Prostate gland (tissue), 2 donors: Measurements from ENCODE around the gene RETREG3. TPM values are rescaled to one million over a fixed set of nuclear protein-coding genes. Genes with fewer than 3 reads are reported as not detected.
"Not testable (repeated sequence)": the region's sequence is repeated elsewhere in the genome, so short reads cannot be mapped to it uniquely, and the experiment has no call there.

Experiments used
- DNase-seq: peaks from one replicate; pipeline ENCODE4 v3.0.0-alpha.2; 2019; ENCODE audit warnings: low spot score
- H3K27ac ChIP-seq, 2 donors: fragments of 200-600 bp; sonication (generic); 2 replicates each; pipeline ENCODE4 v1.5.1; 2017 to 2019
- H3K27me3 ChIP-seq: fragments of 200-600 bp; sonication (generic); replicated peaks from 2 replicates; pipeline ENCODE4 v1.5.1; 2019; ENCODE audit not compliant: insufficient read depth
- H3K36me3 ChIP-seq, 2 donors: fragments of 200-600 bp; sonication (generic); 1 replicate in 1 of 2; 2 replicates in 1 of 2; pipeline versions ENCODE4 v1.5.1 to v1.8.1; 2017 to 2019
- H3K4me1 ChIP-seq: fragments of 200-600 bp; sonication (generic); replicated peaks from 2 replicates; pipeline ENCODE4 v1.5.1; 2019
- H3K4me3 ChIP-seq, 2 donors: fragments of 200-600 bp; sonication (generic); 2 replicates each; pipeline ENCODE4 v1.5.1; 2017 to 2019
- H3K9me3 ChIP-seq: fragments of 200-600 bp; sonication (generic); 2 replicates; pipeline ENCODE4 v1.5.1; 2017
- POLR2A ChIP-seq: fragments of 450-650 bp; IDR thresholded peaks from one replicate; pipeline ENCODE4 v1.6.1; 2016; ENCODE audit warnings: antibody characterized with exemption, mild to moderate bottlenecking
- POLR2AphosphoS5 ChIP-seq: sonication (generic); formaldehyde crosslinking; IDR thresholded peaks from one replicate; pipeline ENCODE4 v1.6.1; 2017; ENCODE audit warnings: antibody characterized with exemption
- WGBS: methylation state at CpG from one replicate; pipeline ENCODE4 v1.1.5; 2018; 5-methylcytosine and 5-hydroxymethylcytosine counted together
- intact Hi-C: fragments of 100-400 bp; cut with DNase I; formaldehyde crosslinking; loops from one replicate; pipeline ENCODE4 v1.14.2; 2022
- total RNA-seq, 2 donors: library from RNA; depleted of rRNA; stranded (reverse); fragments of >200 nt; gene quantifications; one replicate each; pipeline ENCODE4 v1.1.0, GENCODE V29; 2016
- TF ChIP-seq, protein P1 (sequence below), 4 experiments: fragments of 200-600 bp in 2 of 4; fragments of 450-650 bp in 2 of 4; sonication (generic) in 2 of 4; IDR thresholded peaks; 1 replicate in 3 of 4; 2 replicates in 1 of 4; pipeline ENCODE4 v1.5.1; 2016 to 2019; ENCODE audit warnings: antibody characterized with exemption in 4 of 4, mild to moderate bottlenecking in 2 of 4, moderate library complexity in 2 of 4

RETREG3 gene
- total RNA-seq, 2 donors from 2014 or later, result 92.8 to 126 TPM

DNA sequence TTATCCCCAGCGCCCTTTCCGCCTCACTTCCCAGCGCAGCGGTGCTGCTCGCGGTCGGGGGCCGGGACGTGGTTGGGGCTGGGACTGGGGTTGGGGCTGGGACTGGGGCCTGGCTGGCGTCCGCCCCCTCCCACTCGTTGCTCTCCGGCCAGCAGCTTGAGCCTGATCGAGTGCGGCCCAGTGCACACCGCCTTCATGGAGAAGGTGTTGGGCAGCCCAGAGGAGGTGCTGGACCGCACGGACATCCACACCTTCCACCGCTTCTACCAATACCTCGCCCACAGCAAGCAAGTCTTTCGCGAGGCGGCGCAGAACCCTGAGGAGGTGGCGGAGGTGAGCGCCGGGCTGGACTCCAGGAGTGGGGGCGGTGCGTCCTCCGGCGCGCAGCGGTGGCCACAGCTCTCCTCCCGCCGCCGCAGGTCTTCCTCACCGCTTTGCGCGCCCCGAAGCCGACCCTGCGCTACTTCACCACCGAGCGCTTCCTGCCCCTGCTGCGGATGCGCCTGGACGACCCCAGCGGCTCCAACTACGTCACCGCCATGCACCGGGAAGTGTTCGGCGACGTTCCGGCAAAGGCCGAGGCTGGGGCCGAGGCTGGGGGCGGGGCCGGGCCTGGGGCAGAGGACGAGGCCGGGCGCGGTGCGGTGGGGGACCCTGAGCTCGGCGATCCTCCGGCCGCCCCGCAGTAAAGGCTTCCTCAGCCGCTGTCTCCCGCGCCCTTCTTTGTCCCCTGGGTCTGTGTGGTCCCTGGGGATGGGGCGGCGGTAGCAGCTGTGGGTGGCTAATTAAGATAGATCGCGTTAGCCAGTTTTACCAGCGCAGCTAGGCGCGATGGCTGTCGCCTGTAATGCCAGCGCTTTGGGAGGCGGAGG lies 54.7 kb downstream of the RETREG3 start:
- peak; percentile 78 for DNase-seq
- peak overlapping the region; percentile 80 to 84 for H3K27ac ChIP-seq
- H3K27me3 ChIP-seq, result no peaks in the 10 kb centered on the region
- WGBS, result 2% methylated on average over 64 of the region's 82 CpGs
- intact Hi-C loops, result no loop called here
- peaks cover 5% of the 10 kb centered on the region for H3K4me1 ChIP-seq
- peak overlapping the region; percentile 62 to 82 for H3K4me3 ChIP-seq
- H3K9me3 ChIP-seq, result no peaks in the 10 kb centered on the region
- TF ChIP-seq POLR2A (peak; percentile 75), POLR2AphosphoS5 (peak; percentile 90)
- TF ChIP-seq, protein P1, sequence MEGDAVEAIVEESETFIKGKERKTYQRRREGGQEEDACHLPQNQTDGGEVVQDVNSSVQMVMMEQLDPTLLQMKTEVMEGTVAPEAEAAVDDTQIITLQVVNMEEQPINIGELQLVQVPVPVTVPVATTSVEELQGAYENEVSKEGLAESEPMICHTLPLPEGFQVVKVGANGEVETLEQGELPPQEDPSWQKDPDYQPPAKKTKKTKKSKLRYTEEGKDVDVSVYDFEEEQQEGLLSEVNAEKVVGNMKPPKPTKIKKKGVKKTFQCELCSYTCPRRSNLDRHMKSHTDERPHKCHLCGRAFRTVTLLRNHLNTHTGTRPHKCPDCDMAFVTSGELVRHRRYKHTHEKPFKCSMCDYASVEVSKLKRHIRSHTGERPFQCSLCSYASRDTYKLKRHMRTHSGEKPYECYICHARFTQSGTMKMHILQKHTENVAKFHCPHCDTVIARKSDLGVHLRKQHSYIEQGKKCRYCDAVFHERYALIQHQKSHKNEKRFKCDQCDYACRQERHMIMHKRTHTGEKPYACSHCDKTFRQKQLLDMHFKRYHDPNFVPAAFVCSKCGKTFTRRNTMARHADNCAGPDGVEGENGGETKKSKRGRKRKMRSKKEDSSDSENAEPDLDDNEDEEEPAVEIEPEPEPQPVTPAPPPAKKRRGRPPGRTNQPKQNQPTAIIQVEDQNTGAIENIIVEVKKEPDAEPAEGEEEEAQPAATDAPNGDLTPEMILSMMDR (IDR thresholded peaks at IDR 0.05), result peak in 2 of 4 experiments; percentile 10 to 18
- no peaks in the 10 kb centered on the region for H3K36me3 ChIP-seq

GRCh38 chr17:42553866-42554249 lies 55.3 kb downstream of the RETREG3 start:
- no peaks in the 10 kb centered on the region for H3K36me3 ChIP-seq
- H3K27me3 ChIP-seq, result no peaks in the 10 kb centered on the region
- peaks cover 5% of the 10 kb centered on the region for H3K4me1 ChIP-seq
- 40% methylated on average over 16 of the region's 16 CpGs for WGBS
- intact Hi-C loops, result no loop called here
- H3K27ac ChIP-seq, result peak overlapping the region; percentile 80 to 84
- no peak for DNase-seq
- TF ChIP-seq, protein P1 (IDR thresholded peaks at IDR 0.05), result no peak
- H3K9me3 ChIP-seq, result no peaks in the 10 kb centered on the region
- H3K4me3 ChIP-seq, result peak overlapping the region; percentile 62 to 82

GRCh38 chr17:42553161-42553818 lies 55.9 kb downstream of the RETREG3 start:
- Histone ChIP-seq H3K9me3 (no peaks in the 10 kb centered on the region), H3K27me3 (no peaks in the 10 kb centered on the region), H3K4me1 (peaks cover 5% of the 10 kb centered on the region), H3K27ac (no peak overlapping the region), H3K4me3 (no peak overlapping the region), H3K36me3 (no peaks in the 10 kb centered on the region)
- intact Hi-C loops, result no loop called here
- 60% methylated on average over 44 of the region's 45 CpGs for WGBS
- TF ChIP-seq POLR2AphosphoS5 (no peak), POLR2A (no peak)
- TF ChIP-seq, protein P1 (IDR thresholded peaks at IDR 0.05), result peak in 1 of 4 experiments; percentile 23
- DNase-seq, result no peak

DNA sequence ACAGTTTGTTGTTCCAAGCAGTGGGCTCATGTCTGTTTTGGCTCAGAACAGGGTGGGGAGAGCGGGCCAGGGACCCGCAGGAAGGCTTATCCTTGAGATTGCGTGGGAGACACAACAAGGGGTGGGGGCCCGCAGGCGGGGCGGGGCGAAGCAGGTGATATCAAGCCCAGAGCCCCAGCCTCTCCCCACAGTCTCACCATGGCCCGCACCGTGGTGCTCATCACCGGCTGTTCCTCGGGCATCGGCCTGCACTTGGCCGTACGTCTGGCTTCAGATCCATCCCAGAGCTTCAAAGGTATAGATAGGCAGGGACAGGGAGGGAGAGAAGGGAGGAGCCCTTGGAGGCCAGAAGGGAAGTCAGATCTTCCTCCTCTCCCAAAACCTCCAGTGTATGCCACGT lies 56.4 kb downstream of the RETREG3 start, which contains the start of gene HSD17B1:
TSS of gene HSD17B1 (plus strand) at position 188 of the 400 bp plus-strand sequence. CDS start at position 199, 11 bp downstream.
- H3K36me3 ChIP-seq, H3K4me1 ChIP-seq, H3K9me3 ChIP-seq, DNase-seq, H3K27ac ChIP-seq, H3K27me3 ChIP-seq, intact Hi-C loops: not testable (repeated sequence)
- H3K4me3 ChIP-seq, result peak within 1 kb of the TSS in 1 of 2 donors; percentile 82
- 90% methylated on average over 15 of the region's 15 CpGs for WGBS

DNA sequence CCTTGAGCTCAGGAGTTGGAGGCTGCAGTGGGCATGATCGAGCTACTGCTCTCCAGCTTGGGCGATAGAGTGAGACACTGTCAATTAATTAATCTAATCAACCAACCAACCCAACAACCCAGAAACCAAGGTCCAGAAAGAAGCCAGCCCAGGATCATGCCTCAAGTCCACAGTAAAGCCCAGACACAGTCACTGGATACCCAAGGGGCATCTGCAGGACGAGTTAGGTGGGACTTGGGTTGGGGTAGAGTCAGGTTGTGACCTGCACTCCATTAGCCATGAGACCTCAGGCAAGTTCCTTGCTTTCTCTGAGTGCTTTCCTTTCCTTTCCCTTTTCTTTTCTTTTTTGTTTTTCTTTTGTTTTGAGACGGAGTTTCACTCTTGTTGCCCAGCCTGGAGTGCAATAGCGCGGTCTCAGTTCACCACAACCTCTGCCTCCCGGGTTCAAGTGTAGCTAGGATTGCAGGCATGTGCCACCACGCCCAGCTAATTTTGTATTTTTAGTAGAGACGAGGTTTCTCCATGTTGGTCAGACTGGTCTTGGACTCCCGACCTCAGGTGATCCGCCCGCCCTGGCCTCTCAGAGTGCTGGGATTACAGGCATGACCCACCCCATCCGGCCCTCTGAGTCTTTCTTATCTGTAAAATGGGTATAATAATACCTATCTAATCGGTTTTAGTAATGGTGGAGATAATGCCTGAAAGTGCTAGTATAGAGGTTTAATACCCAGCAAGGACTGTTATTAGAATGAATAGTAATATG lies 60.0 kb downstream of the RETREG3 start:
- no peaks in the 10 kb centered on the region for H3K9me3 ChIP-seq
- intact Hi-C loops, result no loop called here
- TF ChIP-seq POLR2AphosphoS5 (no peak), POLR2A (no peak)
- TF ChIP-seq, protein P1 (IDR thresholded peaks at IDR 0.05), result no peak
- H3K27ac ChIP-seq, result no peak overlapping the region
- DNase-seq, result no peak
- H3K36me3 ChIP-seq, result no peaks in the 10 kb centered on the region
- no peak overlapping the region for H3K4me3 ChIP-seq
- H3K4me1 ChIP-seq, result peaks cover 5% of the 10 kb centered on the region
- no peaks in the 10 kb centered on the region for H3K27me3 ChIP-seq
- 84% methylated on average over 14 of the region's 14 CpGs for WGBS
